ENCODE measurements around the gene SHISA9.

DNA sequence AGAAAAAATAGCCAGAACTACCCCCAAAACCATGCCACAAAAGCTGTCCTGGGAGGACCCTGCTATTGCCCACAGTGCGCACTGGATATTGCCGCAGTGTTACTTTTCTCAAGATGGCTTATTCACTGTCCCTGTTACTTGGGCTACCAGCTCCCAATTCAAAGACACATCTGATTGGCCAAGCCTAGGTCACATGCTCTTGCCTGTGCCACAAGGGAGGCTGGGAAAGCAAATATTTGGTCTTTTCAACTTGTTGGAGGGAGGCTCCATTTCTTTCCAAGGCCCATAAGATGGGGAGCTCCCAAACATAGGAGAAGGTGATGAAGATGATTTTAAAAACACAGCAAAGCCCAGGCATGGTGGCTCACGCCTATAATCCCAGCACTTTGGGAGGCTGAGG is 257.0 kb downstream of the SHISA9 start:
- TF ChIP-seq, protein P1, sequence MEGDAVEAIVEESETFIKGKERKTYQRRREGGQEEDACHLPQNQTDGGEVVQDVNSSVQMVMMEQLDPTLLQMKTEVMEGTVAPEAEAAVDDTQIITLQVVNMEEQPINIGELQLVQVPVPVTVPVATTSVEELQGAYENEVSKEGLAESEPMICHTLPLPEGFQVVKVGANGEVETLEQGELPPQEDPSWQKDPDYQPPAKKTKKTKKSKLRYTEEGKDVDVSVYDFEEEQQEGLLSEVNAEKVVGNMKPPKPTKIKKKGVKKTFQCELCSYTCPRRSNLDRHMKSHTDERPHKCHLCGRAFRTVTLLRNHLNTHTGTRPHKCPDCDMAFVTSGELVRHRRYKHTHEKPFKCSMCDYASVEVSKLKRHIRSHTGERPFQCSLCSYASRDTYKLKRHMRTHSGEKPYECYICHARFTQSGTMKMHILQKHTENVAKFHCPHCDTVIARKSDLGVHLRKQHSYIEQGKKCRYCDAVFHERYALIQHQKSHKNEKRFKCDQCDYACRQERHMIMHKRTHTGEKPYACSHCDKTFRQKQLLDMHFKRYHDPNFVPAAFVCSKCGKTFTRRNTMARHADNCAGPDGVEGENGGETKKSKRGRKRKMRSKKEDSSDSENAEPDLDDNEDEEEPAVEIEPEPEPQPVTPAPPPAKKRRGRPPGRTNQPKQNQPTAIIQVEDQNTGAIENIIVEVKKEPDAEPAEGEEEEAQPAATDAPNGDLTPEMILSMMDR (conservative IDR thresholded peaks at IDR 0.05; ENCODE audit: low read length): no peak
- no peak for TF ChIP-seq EZH2phosphoT487 (IDR thresholded peaks at IDR 0.05; ENCODE audit: borderline replicate concordance, low read depth, low read length)
